ENCODE data around the gene ECE1. TPM values are rescaled to one million over a fixed set of nuclear protein-coding genes. Genes with fewer than 3 reads are reported as not detected.
"Not testable (repeated sequence)": the region's sequence is repeated elsewhere in the genome, so short reads cannot be mapped to it uniquely, and the experiment has no call there.

Gene ECE1
- total and polyA plus RNA-seq, 2 donors (not counting 1 experiment from before 2014, with no cell fraction given), result 131 to 138 TPM

DNA sequence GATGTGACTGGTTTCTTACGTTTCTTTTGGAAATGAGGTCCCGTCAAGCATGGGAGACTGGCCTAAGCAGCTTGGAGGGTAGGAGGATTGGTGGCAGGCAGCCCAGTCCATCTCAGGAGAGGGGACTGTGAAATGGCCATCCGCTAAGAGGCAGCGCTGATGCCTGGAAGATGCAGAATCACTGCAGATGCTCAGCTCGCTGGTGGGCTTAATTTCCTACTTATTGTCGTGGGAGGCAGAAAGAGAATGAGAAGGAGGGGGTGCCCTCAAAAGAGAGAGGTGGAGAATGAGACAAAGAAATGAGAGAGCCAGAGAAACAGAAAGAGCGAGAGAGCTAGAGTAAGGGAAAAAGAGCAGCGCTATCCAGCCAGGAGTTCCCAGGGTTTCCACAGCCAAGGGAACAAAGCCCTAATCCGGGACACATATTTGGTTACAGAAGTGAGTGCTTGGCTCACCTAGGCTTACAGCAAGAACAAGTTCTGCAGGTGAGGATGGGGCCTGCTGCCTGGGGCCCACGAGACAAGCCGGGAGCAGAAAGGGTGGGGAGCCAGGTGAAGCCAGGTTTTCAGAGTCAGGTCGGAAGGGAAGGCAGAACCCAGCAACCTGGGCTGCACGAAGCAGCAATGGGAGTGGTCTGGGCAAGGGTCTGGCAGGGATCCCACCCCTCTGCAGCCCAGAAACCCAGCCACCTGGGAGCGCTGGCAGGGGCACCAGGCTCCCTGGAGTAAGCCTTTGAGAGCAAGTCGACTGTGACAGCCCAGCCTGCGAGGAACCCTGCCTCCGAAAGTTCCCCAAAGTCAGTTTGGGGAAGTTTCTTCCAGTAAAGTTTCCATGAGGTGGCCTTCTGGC lies 5.8 kb downstream of the ECE1 start:
- H3K9me3 ChIP-seq (ENCODE audit: control insufficient read depth, insufficient read depth, low read depth, low read length), result no peaks in the 10 kb centered on the region
- peaks cover 10% of the 10 kb centered on the region for H3K79me2 ChIP-seq (ENCODE audit: control insufficient read depth, insufficient read depth, low read length)
- H3K27me3 ChIP-seq (ENCODE audit: control insufficient read depth, insufficient read depth, low read length), result no peaks in the 10 kb centered on the region
- DNase-seq (ENCODE audit: low read depth in 2 of 2), result no peak
- TF ChIP-seq, protein P1, sequence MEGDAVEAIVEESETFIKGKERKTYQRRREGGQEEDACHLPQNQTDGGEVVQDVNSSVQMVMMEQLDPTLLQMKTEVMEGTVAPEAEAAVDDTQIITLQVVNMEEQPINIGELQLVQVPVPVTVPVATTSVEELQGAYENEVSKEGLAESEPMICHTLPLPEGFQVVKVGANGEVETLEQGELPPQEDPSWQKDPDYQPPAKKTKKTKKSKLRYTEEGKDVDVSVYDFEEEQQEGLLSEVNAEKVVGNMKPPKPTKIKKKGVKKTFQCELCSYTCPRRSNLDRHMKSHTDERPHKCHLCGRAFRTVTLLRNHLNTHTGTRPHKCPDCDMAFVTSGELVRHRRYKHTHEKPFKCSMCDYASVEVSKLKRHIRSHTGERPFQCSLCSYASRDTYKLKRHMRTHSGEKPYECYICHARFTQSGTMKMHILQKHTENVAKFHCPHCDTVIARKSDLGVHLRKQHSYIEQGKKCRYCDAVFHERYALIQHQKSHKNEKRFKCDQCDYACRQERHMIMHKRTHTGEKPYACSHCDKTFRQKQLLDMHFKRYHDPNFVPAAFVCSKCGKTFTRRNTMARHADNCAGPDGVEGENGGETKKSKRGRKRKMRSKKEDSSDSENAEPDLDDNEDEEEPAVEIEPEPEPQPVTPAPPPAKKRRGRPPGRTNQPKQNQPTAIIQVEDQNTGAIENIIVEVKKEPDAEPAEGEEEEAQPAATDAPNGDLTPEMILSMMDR (conservative IDR thresholded peaks at IDR 0.05 in 1 of 2, IDR thresholded peaks at IDR 0.05 in 1 of 2; ENCODE audit: low read depth in 1 of 2, low read length in 2 of 2), result no peak
- no peak for TF ChIP-seq EZH2 (IDR thresholded peaks at IDR 0.05; ENCODE audit: low read length, missing control alignments)
- no peak overlapping the region for H2AFZ ChIP-seq (ENCODE audit: low read length)
- no peak overlapping the region for H3K27ac ChIP-seq (ENCODE audit: insufficient read depth, low read length)
- H3K4me1 ChIP-seq (ENCODE audit: control insufficient read depth, extremely low read depth, insufficient read depth, low read length), result peaks cover 19% of the 10 kb centered on the region
- H4K20me1 ChIP-seq (ENCODE audit: control insufficient read depth, extremely low read depth, insufficient read depth, low read length), result no peaks in the 10 kb centered on the region
- no peak overlapping the region for H3K4me2 ChIP-seq (ENCODE audit: extremely low read depth, insufficient read depth, low read length)
- H3K4me3 ChIP-seq (replicated peaks in 1 of 4; ENCODE audit: control extremely low read depth in 1 of 4, insufficient read depth in 1 of 4, low read depth in 3 of 4, low read length in 4 of 4), result no peak overlapping the region
- H3K36me3 ChIP-seq (ENCODE audit: control insufficient read depth, insufficient read depth, low read length), result peaks cover 4% of the 10 kb centered on the region
- H3K9ac ChIP-seq (ENCODE audit: insufficient read depth, low read length), result no peak overlapping the region

DNA sequence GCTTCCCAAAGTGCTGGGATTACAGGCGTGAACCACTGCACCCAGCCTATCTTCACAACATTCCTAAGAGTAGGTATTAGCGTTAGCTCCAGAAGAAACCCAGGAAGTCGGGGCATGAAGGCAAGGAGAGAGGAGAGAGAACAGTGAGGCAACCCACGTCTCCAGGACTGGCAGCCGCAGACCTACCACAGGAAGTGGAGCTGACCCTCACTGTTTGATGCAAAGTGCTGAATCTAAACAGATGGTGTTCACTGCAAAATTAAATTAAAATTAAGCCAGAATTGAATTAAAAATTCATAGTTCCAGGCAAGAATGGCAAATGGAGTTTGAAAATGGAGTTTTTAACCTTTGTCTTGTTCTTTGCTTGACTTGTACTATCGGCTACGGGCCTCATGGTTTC lies 6.7 kb downstream of the ECE1 start:
- Histone ChIP-seq H3K27me3 (ENCODE audit: control insufficient read depth, insufficient read depth, low read length) (no peaks in the 10 kb centered on the region), H3K4me3 (replicated peaks in 1 of 4; ENCODE audit: control extremely low read depth in 1 of 4, insufficient read depth in 1 of 4, low read depth in 3 of 4, low read length in 4 of 4) (no peak overlapping the region), H3K9ac (ENCODE audit: insufficient read depth, low read length) (no peak overlapping the region), H3K79me2 (ENCODE audit: control insufficient read depth, insufficient read depth, low read length) (peaks cover 8% of the 10 kb centered on the region), H3K4me1 (ENCODE audit: control insufficient read depth, extremely low read depth, insufficient read depth, low read length) (peaks cover 26% of the 10 kb centered on the region), H4K20me1 (ENCODE audit: control insufficient read depth, extremely low read depth, insufficient read depth, low read length) (no peaks in the 10 kb centered on the region), H3K36me3 (ENCODE audit: control insufficient read depth, insufficient read depth, low read length) (peaks cover 9% of the 10 kb centered on the region), H3K9me3 (ENCODE audit: control insufficient read depth, insufficient read depth, low read depth, low read length) (no peaks in the 10 kb centered on the region), H3K4me2 (ENCODE audit: extremely low read depth, insufficient read depth, low read length) (no peak overlapping the region), H3K27ac (ENCODE audit: insufficient read depth, low read length) (no peak overlapping the region), H2AFZ (ENCODE audit: low read length) (no peak overlapping the region)
- DNase-seq (ENCODE audit: low read depth in 2 of 2), result no peak
- TF ChIP-seq, protein P1 (conservative IDR thresholded peaks at IDR 0.05 in 1 of 2, IDR thresholded peaks at IDR 0.05 in 1 of 2; ENCODE audit: low read depth in 1 of 2, low read length in 2 of 2), result no peak
- TF ChIP-seq EZH2 (IDR thresholded peaks at IDR 0.05; ENCODE audit: low read length, missing control alignments), result no peak

DNA sequence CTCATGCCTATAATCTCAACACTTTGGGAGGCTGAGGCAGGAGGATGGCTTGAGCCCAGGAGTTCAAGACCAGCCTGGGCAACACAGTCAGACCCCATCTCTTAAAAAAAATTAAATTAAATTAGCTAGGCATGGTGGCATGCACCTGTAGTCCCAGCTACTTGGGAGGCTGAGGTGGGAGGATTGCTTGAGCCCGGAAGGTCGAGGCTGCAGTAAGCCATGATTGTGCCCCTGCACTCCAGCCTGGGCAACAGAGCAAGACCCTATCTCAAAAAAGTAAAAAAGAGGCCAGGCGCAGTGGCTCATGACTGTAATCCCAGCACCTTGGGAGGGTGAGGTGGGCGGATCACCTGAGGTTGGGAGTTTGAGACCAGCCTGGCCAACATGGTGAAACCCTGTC lies 8.2 kb downstream of the ECE1 start:
- H3K4me3 ChIP-seq (replicated peaks in 1 of 4; ENCODE audit: control extremely low read depth in 1 of 4, insufficient read depth in 1 of 4, low read depth in 3 of 4, low read length in 4 of 4); H3K9me3 ChIP-seq (ENCODE audit: control insufficient read depth, insufficient read depth, low read depth, low read length); H3K27ac ChIP-seq (ENCODE audit: insufficient read depth, low read length); H3K36me3 ChIP-seq (ENCODE audit: control insufficient read depth, insufficient read depth, low read length); H4K20me1 ChIP-seq (ENCODE audit: control insufficient read depth, extremely low read depth, insufficient read depth, low read length); H2AFZ ChIP-seq (ENCODE audit: low read length); H3K4me2 ChIP-seq (ENCODE audit: extremely low read depth, insufficient read depth, low read length); DNase-seq (ENCODE audit: low read depth in 2 of 2); H3K9ac ChIP-seq (ENCODE audit: insufficient read depth, low read length); H3K27me3 ChIP-seq (ENCODE audit: control insufficient read depth, insufficient read depth, low read length): not testable (repeated sequence)
- Histone ChIP-seq H3K4me1 (ENCODE audit: control insufficient read depth, extremely low read depth, insufficient read depth, low read length) (peaks cover 36% of the 10 kb centered on the region), H3K79me2 (ENCODE audit: control insufficient read depth, insufficient read depth, low read length) (peaks cover 10% of the 10 kb centered on the region)
